ENCODE results near the gene MAST2. TPM values are rescaled to one million over a fixed set of nuclear protein-coding genes. Genes with fewer than 3 reads are reported as not detected.
A peak's percentile ranks its signal among the peaks of the same experiment; 100 is the strongest.
"Not testable (repeated sequence)": the region's sequence is repeated elsewhere in the genome, so short reads cannot be mapped to it uniquely, and the experiment has no call there.

The MAST2 gene
- total and polyA plus RNA-seq, 2 donors (not counting 3 experiments of a cell fraction or from before 2014, with no cell fraction given): 25.0 to 41.2 TPM

DNA sequence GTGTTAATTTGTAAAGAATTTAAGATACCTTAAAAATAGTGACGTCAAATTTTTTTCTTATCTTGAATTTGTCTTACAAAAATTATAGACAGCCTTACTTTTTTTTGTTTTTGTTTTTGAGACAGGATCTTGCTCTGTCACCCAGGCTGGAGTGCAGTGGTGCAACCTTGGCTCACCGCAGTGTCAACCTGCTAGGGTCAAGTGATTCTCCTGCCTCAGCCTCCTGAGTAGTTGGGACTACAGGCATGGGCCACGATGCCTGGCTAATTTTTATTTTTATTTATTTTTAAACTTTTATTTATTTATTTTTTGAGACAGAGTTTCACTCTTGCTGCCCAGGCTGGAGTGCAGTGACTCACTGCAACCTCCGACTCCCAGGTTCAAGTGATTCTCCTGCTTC lies 40.6 kb downstream of the MAST2 start:
- POLR2A ChIA-PET; BruUV-seq (replicated peaks); H3K4me1 ChIP-seq (ENCODE audit: control insufficient read depth, extremely low read depth, insufficient read depth, low read length); H3K27ac ChIP-seq (ENCODE audit: insufficient read depth, low read depth, low read length); intact Hi-C loops (cut with micrococcal nuclease); H3K9me3 ChIP-seq (replicated peaks; ENCODE audit: control insufficient read depth, insufficient read depth, low read length); H3K27me3 ChIP-seq (ENCODE audit: control insufficient read depth in 2 of 2, insufficient read depth in 2 of 2, low read length in 2 of 2); H3K4me3 ChIP-seq (replicated peaks in 1 of 3; ENCODE audit: insufficient read depth in 1 of 3, low read depth in 1 of 3, low read length in 3 of 3); H2AFZ ChIP-seq (ENCODE audit: low read depth, low read length); H4K20me1 ChIP-seq (replicated peaks; ENCODE audit: control insufficient read depth, extremely low read depth, insufficient read depth, low read length); dilution Hi-C loops (cut with MboI; ENCODE audit: extremely low pct_ligation_motif_present, low sequenced_read_pairs); DNase-seq (ENCODE audit: low read depth, low spot score); FAIRE-seq; H3K36me3 ChIP-seq (ENCODE audit: control insufficient read depth in 2 of 2, extremely low read depth in 1 of 2, insufficient read depth in 2 of 2, low read length in 2 of 2); H3K9ac ChIP-seq (replicated peaks; ENCODE audit: extremely low read depth, insufficient read depth, low read length); H3K9me1 ChIP-seq (replicated peaks; ENCODE audit: control insufficient read depth, extremely low read depth, insufficient read depth, low read length); H3K4me2 ChIP-seq (ENCODE audit: insufficient read depth, low read length): not testable (repeated sequence)
- CTCF ChIA-PET: interaction anchor here (0.5 to 1.8 kb wide), 6 partner anchors 23 to 260 kb away, joined by 3 to 8 read pairs (median 3); partner anchors contain the start of genes NASP and TMEM69
- H3K79me2 ChIP-seq (ENCODE audit: control insufficient read depth, insufficient read depth, low read length): peaks cover 13% of the 10 kb centered on the region

- peak; percentile 3 for DNase-seq (ENCODE audit: low read depth, low spot score)
- ChIA-PET CTCF (interaction anchor here (1.3 kb wide), 1 partner anchor 28 kb away, joined by 3 read pairs; no protein-coding TSS in a partner anchor), POLR2A (no interaction called here)
- Histone ChIP-seq H3K27me3 (ENCODE audit: control insufficient read depth in 2 of 2, insufficient read depth in 2 of 2, low read length in 2 of 2) (no peaks in the 10 kb centered on the region), H3K27ac (ENCODE audit: insufficient read depth, low read depth, low read length) (no peak overlapping the region), H3K9ac (replicated peaks; ENCODE audit: extremely low read depth, insufficient read depth, low read length) (no peak overlapping the region), H3K36me3 (ENCODE audit: control insufficient read depth in 2 of 2, extremely low read depth in 1 of 2, insufficient read depth in 2 of 2, low read length in 2 of 2) (no peaks in the 10 kb centered on the region), H3K4me3 (replicated peaks in 1 of 3; ENCODE audit: insufficient read depth in 1 of 3, low read depth in 1 of 3, low read length in 3 of 3) (no peak overlapping the region), H4K20me1 (replicated peaks; ENCODE audit: control insufficient read depth, extremely low read depth, insufficient read depth, low read length) (no peaks in the 10 kb centered on the region), H3K9me3 (replicated peaks; ENCODE audit: control insufficient read depth, insufficient read depth, low read length) (no peaks in the 10 kb centered on the region), H3K79me2 (ENCODE audit: control insufficient read depth, insufficient read depth, low read length) (peaks cover 18% of the 10 kb centered on the region), H2AFZ (ENCODE audit: low read depth, low read length) (no peak overlapping the region), H3K9me1 (replicated peaks; ENCODE audit: control insufficient read depth, extremely low read depth, insufficient read depth, low read length) (no peaks in the 10 kb centered on the region), H3K4me2 (ENCODE audit: insufficient read depth, low read length) (no peak overlapping the region), H3K4me1 (ENCODE audit: control insufficient read depth, extremely low read depth, insufficient read depth, low read length) (peaks cover 2% of the 10 kb centered on the region)
- intact Hi-C loops (cut with micrococcal nuclease): no loop called here
- dilution Hi-C loops (cut with MboI; ENCODE audit: extremely low pct_ligation_motif_present, low sequenced_read_pairs): no loop called here
- BruUV-seq (replicated peaks): no TSS peak
- TF ChIP-seq POLR2A (IDR thresholded peaks at IDR 0.05; ENCODE audit: low read depth, low read length): no peak
- TF ChIP-seq CTCF (IDR thresholded peaks at IDR 0.05; ENCODE audit: extremely low read depth in 1 of 2, insufficient read depth in 1 of 2, low read depth in 1 of 2, low read length in 2 of 2): no peak
- TF ChIP-seq JUN (IDR thresholded peaks at IDR 0.05; ENCODE audit: borderline replicate concordance, insufficient read depth, insufficient read length, low read depth): peak; percentile 44
- no peak for TF ChIP-seq MYC (IDR thresholded peaks at IDR 0.05; ENCODE audit: low read depth, low read length)
- no peak for TF ChIP-seq POLR2AphosphoS5 (IDR thresholded peaks at IDR 0.05; ENCODE audit: insufficient read depth, low read depth, low read length)
- TF ChIP-seq GATA2 (IDR thresholded peaks at IDR 0.05; ENCODE audit: insufficient read depth, insufficient read length, low read depth, low read length): no peak
- no peak for TF ChIP-seq EZH2 (IDR thresholded peaks at IDR 0.05; ENCODE audit: borderline replicate concordance, low read depth, low read length, severe bottlenecking)
- TF ChIP-seq FOS (IDR thresholded peaks at IDR 0.05; ENCODE audit: borderline replicate concordance, insufficient read depth, low read length): peak; percentile 76
- TF ChIP-seq, protein P1, sequence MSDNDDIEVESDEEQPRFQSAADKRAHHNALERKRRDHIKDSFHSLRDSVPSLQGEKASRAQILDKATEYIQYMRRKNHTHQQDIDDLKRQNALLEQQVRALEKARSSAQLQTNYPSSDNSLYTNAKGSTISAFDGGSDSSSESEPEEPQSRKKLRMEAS (IDR thresholded peaks at IDR 0.05; ENCODE audit: insufficient read depth, insufficient read length): no peak
- FAIRE-seq: no peak
Measured at GRCh38 chr1:45846931-45847330, 43.5 kb downstream of the MAST2 start.

Data from endothelial cell of umbilical vein (primary cell).